Breast epithelium (tissue), 3 donors: ENCODE measurements around the gene GPR75.

Experiments
- CTCF ChIP-seq, 3 donors: fragments of 450-650 bp; IDR thresholded peaks; one replicate each; pipeline ENCODE4 v1.5.1; 2016 to 2017; ENCODE audit warnings: antibody characterized with exemption in 3 of 3, mild to moderate bottlenecking in 3 of 3, moderate library complexity in 3 of 3
- POLR2A ChIP-seq: fragments of 450-650 bp; IDR thresholded peaks from one replicate; pipeline ENCODE4 v1.6.1; 2016; ENCODE audit warnings: antibody characterized with exemption, mild to moderate bottlenecking, moderate library complexity
- POLR2AphosphoS5 ChIP-seq, 3 donors: sonication (generic); formaldehyde crosslinking; IDR thresholded peaks; one replicate each; pipeline ENCODE4 v1.6.1; 2017; ENCODE audit warnings: antibody characterized with exemption in 3 of 3

- no peak for TF ChIP-seq CTCF (IDR thresholded peaks at IDR 0.05)
- no peak for TF ChIP-seq POLR2A
- no peak for TF ChIP-seq POLR2AphosphoS5 (IDR thresholded peaks at IDR 0.05)
Observed at GRCh38 chr2:53901192-53901591, 41.4 kb upstream of the GPR75 start.
